SJCRH30 (cell line): Measurements from ENCODE around the gene KDF1. TPM values are rescaled to one million over a fixed set of nuclear protein-coding genes. Genes with fewer than 3 reads are reported as not detected.
"Not testable (repeated sequence)": the region's sequence is repeated elsewhere in the genome, so short reads cannot be mapped to it uniquely, and the experiment has no call there.

Source experiments
- DNase-seq, 2 experiments: peaks; one replicate each; pipeline ENCODE4 v3.0.0-alpha.2; 2015 to 2020
- H3K27ac ChIP-seq: fragments of 250-450 bp; sonication (Bioruptor Pico); 2 replicates; pipeline ENCODE4 v1.5.1; 2020; ENCODE audit warnings: mild to moderate bottlenecking, moderate library complexity
- H3K27me3 ChIP-seq: fragments of 250-450 bp; sonication (Bioruptor Pico); 2 replicates; pipeline ENCODE4 v1.5.1; 2020; ENCODE audit warnings: mild to moderate bottlenecking, moderate library complexity
- H3K36me3 ChIP-seq: fragments of 250-450 bp; sonication (Bioruptor Pico); 2 replicates; pipeline ENCODE4 v1.5.1; 2020; ENCODE audit warnings: mild to moderate bottlenecking, moderate library complexity
- H3K4me1 ChIP-seq: fragments of 250-450 bp; sonication (Bioruptor Pico); 2 replicates; pipeline ENCODE4 v1.5.1; 2020; ENCODE audit warnings: mild to moderate bottlenecking, moderate library complexity
- H3K4me3 ChIP-seq: fragments of 250-450 bp; sonication (Bioruptor Pico); 2 replicates; pipeline ENCODE4 v1.5.1; 2020; ENCODE audit warnings: mild to moderate bottlenecking, moderate library complexity
- H3K9me3 ChIP-seq: fragments of 250-450 bp; sonication (Bioruptor Pico); replicated peaks from 2 replicates; pipeline ENCODE4 v1.5.1; 2020; ENCODE audit warnings: mild to moderate bottlenecking, moderate library complexity
- total RNA-seq: library from RNA; depleted of rRNA; stranded (reverse); fragments of >200 nt; shearing (Covaris generic); gene quantifications from 2 replicates; pipeline ENCODE4 v1.2.3, GENCODE V29; 2014

Gene KDF1
- total RNA-seq, 1 experiment from 2014 or later, result not detected

GRCh38 chr1:26951216-26951615 is 9.1 kb downstream of the KDF1 start:
- Histone ChIP-seq H3K4me1 (no peaks in the 10 kb centered on the region), H3K9me3 (no peaks in the 10 kb centered on the region), H3K27me3 (no peaks in the 10 kb centered on the region), H3K4me3 (no peak overlapping the region), H3K36me3 (peaks cover 10% of the 10 kb centered on the region; the same call in 1 of the 2 replicates), H3K27ac (no peak overlapping the region)
- DNase-seq, result no peak

GRCh38 chr1:26950602-26951001 is 9.7 kb downstream of the KDF1 start:
- Histone ChIP-seq H3K27me3 (no peaks in the 10 kb centered on the region), H3K9me3 (no peaks in the 10 kb centered on the region), H3K4me3 (no peak overlapping the region), H3K4me1 (no peaks in the 10 kb centered on the region), H3K27ac (no peak overlapping the region), H3K36me3 (peaks cover 11% of the 10 kb centered on the region)
- DNase-seq, result no peak

GRCh38 chr1:26949926-26950319 is 10.3 kb downstream of the KDF1 start:
- Histone ChIP-seq H3K4me1 (no peaks in the 10 kb centered on the region), H3K4me3 (no peak overlapping the region), H3K27me3 (no peaks in the 10 kb centered on the region), H3K27ac (no peak overlapping the region), H3K36me3 (peaks cover 18% of the 10 kb centered on the region), H3K9me3 (no peaks in the 10 kb centered on the region)
- DNase-seq, result no peak

- no peaks in the 10 kb centered on the region for H3K9me3 ChIP-seq
- no peaks in the 10 kb centered on the region for H3K27me3 ChIP-seq
- H3K4me1 ChIP-seq, result no peaks in the 10 kb centered on the region
- DNase-seq, result no peak
- H3K27ac ChIP-seq, result no peak overlapping the region
- H3K4me3 ChIP-seq, result no peak overlapping the region
- peaks cover 24% of the 10 kb centered on the region for H3K36me3 ChIP-seq
Observed at GRCh38 chr1:26949266-26949925, 10.9 kb downstream of the KDF1 start.

GRCh38 chr1:26948725-26949057 is 11.6 kb downstream of the KDF1 start:
- not testable (repeated sequence) for H3K4me3 ChIP-seq, DNase-seq, H3K9me3 ChIP-seq, H3K4me1 ChIP-seq, H3K27ac ChIP-seq, H3K27me3 ChIP-seq
- H3K36me3 ChIP-seq, result peaks cover 31% of the 10 kb centered on the region

- no peaks in the 10 kb centered on the region for H3K4me1 ChIP-seq
- no peaks in the 10 kb centered on the region for H3K9me3 ChIP-seq
- no peak for DNase-seq
- no peak overlapping the region for H3K4me3 ChIP-seq
- no peak overlapping the region for H3K27ac ChIP-seq
- H3K36me3 ChIP-seq, result peaks cover 55% of the 10 kb centered on the region
- no peaks in the 10 kb centered on the region for H3K27me3 ChIP-seq
Observed at GRCh38 chr1:26946270-26946669, 14.0 kb downstream of the KDF1 start.

GRCh38 chr1:26945728-26946127 is 14.5 kb downstream of the KDF1 start:
- no peak for DNase-seq

GRCh38 chr1:26945138-26945537 is 15.1 kb downstream of the KDF1 start:
- Histone ChIP-seq H3K27ac (no peak overlapping the region), H3K4me1 (no peaks in the 10 kb centered on the region), H3K4me3 (no peak overlapping the region), H3K27me3 (no peaks in the 10 kb centered on the region), H3K9me3 (no peaks in the 10 kb centered on the region), H3K36me3 (peaks cover 60% of the 10 kb centered on the region)
- no peak for DNase-seq

More at GRCh38 chr1:26945728-26946127, 14.5 kb downstream of the KDF1 start:
- no peak overlapping the region for H3K27ac ChIP-seq
- peaks cover 57% of the 10 kb centered on the region for H3K36me3 ChIP-seq
- no peaks in the 10 kb centered on the region for H3K4me1 ChIP-seq
- no peaks in the 10 kb centered on the region for H3K27me3 ChIP-seq
- H3K4me3 ChIP-seq, result no peak overlapping the region
- H3K9me3 ChIP-seq, result no peaks in the 10 kb centered on the region

GRCh38 chr1:26942656-26943055 is 17.6 kb downstream of the KDF1 start:
- no peaks in the 10 kb centered on the region for H3K4me1 ChIP-seq
- no peak for DNase-seq
- no peaks in the 10 kb centered on the region for H3K9me3 ChIP-seq
- no peaks in the 10 kb centered on the region for H3K27me3 ChIP-seq
- H3K27ac ChIP-seq, result no peak overlapping the region
- peaks cover 73% of the 10 kb centered on the region for H3K36me3 ChIP-seq
- H3K4me3 ChIP-seq, result no peak overlapping the region

GRCh38 chr1:26941311-26941710 is 19.0 kb downstream of the KDF1 start:
- no peaks in the 10 kb centered on the region for H3K4me1 ChIP-seq
- no peaks in the 10 kb centered on the region for H3K9me3 ChIP-seq
- H3K27me3 ChIP-seq, result no peaks in the 10 kb centered on the region
- H3K4me3 ChIP-seq, result no peak overlapping the region
- DNase-seq, result no peak
- H3K27ac ChIP-seq, result no peak overlapping the region
- H3K36me3 ChIP-seq, result peaks cover 78% of the 10 kb centered on the region

- no peak for DNase-seq
- H3K4me3 ChIP-seq, result no peak overlapping the region
- peaks cover 74% of the 10 kb centered on the region for H3K36me3 ChIP-seq
- H3K9me3 ChIP-seq, result no peaks in the 10 kb centered on the region
- H3K4me1 ChIP-seq, result no peaks in the 10 kb centered on the region
- no peaks in the 10 kb centered on the region for H3K27me3 ChIP-seq
- no peak overlapping the region for H3K27ac ChIP-seq
Observed at GRCh38 chr1:26938659-26939025, 21.6 kb downstream of the KDF1 start.

- H3K27me3 ChIP-seq, result no peaks in the 10 kb centered on the region
- no peak for DNase-seq
- H3K9me3 ChIP-seq, result no peaks in the 10 kb centered on the region
- H3K27ac ChIP-seq, result no peak overlapping the region
- no peak overlapping the region for H3K4me3 ChIP-seq
- H3K4me1 ChIP-seq, result no peaks in the 10 kb centered on the region
- H3K36me3 ChIP-seq, result peaks cover 74% of the 10 kb centered on the region
Observed at GRCh38 chr1:26938004-26938658, 22.1 kb downstream of the KDF1 start.

GRCh38 chr1:26936823-26937222 is 23.4 kb downstream of the KDF1 start:
- no peaks in the 10 kb centered on the region for H3K27me3 ChIP-seq
- DNase-seq, result no peak

GRCh38 chr1:26932531-26932930 is 27.7 kb downstream of the KDF1 start:
- no peak for DNase-seq
- Histone ChIP-seq H3K4me3 (no peak overlapping the region), H3K9me3 (no peaks in the 10 kb centered on the region), H3K4me1 (no peaks in the 10 kb centered on the region), H3K36me3 (peaks cover 70% of the 10 kb centered on the region), H3K27me3 (no peaks in the 10 kb centered on the region), H3K27ac (no peak overlapping the region)

More at GRCh38 chr1:26936823-26937222, 23.4 kb downstream of the KDF1 start:
- H3K27ac ChIP-seq, result no peak overlapping the region
- peaks cover 66% of the 10 kb centered on the region for H3K36me3 ChIP-seq
- H3K9me3 ChIP-seq, result no peaks in the 10 kb centered on the region
- H3K4me1 ChIP-seq, result no peaks in the 10 kb centered on the region
- no peak overlapping the region for H3K4me3 ChIP-seq

GRCh38 chr1:26923711-26924110 is 36.6 kb downstream of the KDF1 start:
- Histone ChIP-seq H3K36me3 (peaks cover 45% of the 10 kb centered on the region), H3K4me1 (peaks cover 8% of the 10 kb centered on the region), H3K27ac (no peak overlapping the region), H3K27me3 (no peaks in the 10 kb centered on the region), H3K4me3 (no peak overlapping the region), H3K9me3 (no peaks in the 10 kb centered on the region)
- no peak for DNase-seq

- Histone ChIP-seq H3K36me3 (peaks cover 38% of the 10 kb centered on the region), H3K27ac (no peak overlapping the region), H3K27me3 (no peaks in the 10 kb centered on the region), H3K4me3 (peak overlapping the region; percentile 74), H3K4me1 (peaks cover 8% of the 10 kb centered on the region), H3K9me3 (no peaks in the 10 kb centered on the region)
- no peak for DNase-seq
Observed at GRCh38 chr1:26922901-26923300, 37.4 kb downstream of the KDF1 start.
